ENCODE results near the gene ARSG. TPM values are rescaled to one million over a fixed set of nuclear protein-coding genes. Genes with fewer than 3 reads are reported as not detected.

ARSG gene
- total and polyA plus RNA-seq, 2 donors (not counting 3 experiments of a cell fraction or from before 2014, with no cell fraction given): 3.9 to 7.0 TPM

- Histone ChIP-seq H4K20me1 (replicated peaks; ENCODE audit: control insufficient read depth, extremely low read depth, insufficient read depth, low read length) (no peaks in the 10 kb centered on the region), H3K36me3 (ENCODE audit: control insufficient read depth in 2 of 2, extremely low read depth in 1 of 2, insufficient read depth in 2 of 2, low read length in 2 of 2) (no peaks in the 10 kb centered on the region), H3K9me1 (replicated peaks; ENCODE audit: control insufficient read depth, extremely low read depth, insufficient read depth, low read length) (no peaks in the 10 kb centered on the region), H3K27me3 (ENCODE audit: control insufficient read depth in 2 of 2, insufficient read depth in 2 of 2, low read length in 2 of 2) (no peaks in the 10 kb centered on the region), H3K9ac (replicated peaks; ENCODE audit: extremely low read depth, insufficient read depth, low read length) (no peak overlapping the region), H3K79me2 (ENCODE audit: control insufficient read depth, insufficient read depth, low read length) (no peaks in the 10 kb centered on the region), H2AFZ (ENCODE audit: low read depth, low read length) (no peak overlapping the region), H3K9me3 (replicated peaks; ENCODE audit: control insufficient read depth, insufficient read depth, low read length) (no peaks in the 10 kb centered on the region), H3K4me1 (ENCODE audit: control insufficient read depth, extremely low read depth, insufficient read depth, low read length) (peaks cover 3% of the 10 kb centered on the region), H3K4me3 (replicated peaks in 1 of 3; ENCODE audit: insufficient read depth in 1 of 3, low read depth in 1 of 3, low read length in 3 of 3) (no peak overlapping the region), H3K27ac (ENCODE audit: insufficient read depth, low read depth, low read length) (no peak overlapping the region), H3K4me2 (ENCODE audit: insufficient read depth, low read length) (no peak overlapping the region)
- BruUV-seq (replicated peaks): no TSS peak
- FAIRE-seq: no peak
- POLR2A ChIA-PET: no interaction called here
- no peak for DNase-seq (ENCODE audit: low read depth, low spot score)
- no peak for TF ChIP-seq POLR2AphosphoS5 (IDR thresholded peaks at IDR 0.05; ENCODE audit: insufficient read depth, low read depth, low read length)
- TF ChIP-seq CTCF (IDR thresholded peaks at IDR 0.05; ENCODE audit: extremely low read depth in 1 of 2, insufficient read depth in 1 of 2, low read depth in 1 of 2, low read length in 2 of 2): no peak
- no peak for TF ChIP-seq GATA2 (IDR thresholded peaks at IDR 0.05; ENCODE audit: insufficient read depth, insufficient read length, low read depth, low read length)
- TF ChIP-seq EZH2 (IDR thresholded peaks at IDR 0.05; ENCODE audit: borderline replicate concordance, low read depth, low read length, severe bottlenecking): no peak
- TF ChIP-seq POLR2A (IDR thresholded peaks at IDR 0.05; ENCODE audit: low read depth, low read length): no peak
- TF ChIP-seq JUN (IDR thresholded peaks at IDR 0.05; ENCODE audit: borderline replicate concordance, insufficient read depth, insufficient read length, low read depth): no peak
- no peak for TF ChIP-seq MYC (IDR thresholded peaks at IDR 0.05; ENCODE audit: low read depth, low read length)
- TF ChIP-seq FOS (IDR thresholded peaks at IDR 0.05; ENCODE audit: borderline replicate concordance, insufficient read depth, low read length): no peak
- TF ChIP-seq, protein P1, sequence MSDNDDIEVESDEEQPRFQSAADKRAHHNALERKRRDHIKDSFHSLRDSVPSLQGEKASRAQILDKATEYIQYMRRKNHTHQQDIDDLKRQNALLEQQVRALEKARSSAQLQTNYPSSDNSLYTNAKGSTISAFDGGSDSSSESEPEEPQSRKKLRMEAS (IDR thresholded peaks at IDR 0.05; ENCODE audit: insufficient read depth, insufficient read length): no peak
- CTCF ChIA-PET: interaction anchor here (1.6 kb wide), 1 partner anchor 39 kb away, joined by 4 read pairs; no protein-coding TSS in a partner anchor
- intact Hi-C loops (cut with micrococcal nuclease) (no loop called here), dilution Hi-C loops (cut with MboI; ENCODE audit: extremely low pct_ligation_motif_present, low sequenced_read_pairs) (no loop called here)
These were observed 68.7 kb downstream of the ARSG start for GRCh38 chr17:68359791-68360535.
